Astrocyte (in vitro differentiated cells and primary cell): ENCODE results near the gene MED15. TPM values are rescaled to one million over a fixed set of nuclear protein-coding genes. Genes with fewer than 3 reads are reported as not detected.

Experiments
- DNase-seq: peaks from one replicate; pipeline ENCODE4 v3.0.0-alpha.2; 2010; ENCODE audit warnings: low read depth
- FAIRE-seq: peaks from 2 replicates; lab custom pipeline; 2011; peaks lifted over from hg19 to GRCh38; lab: Jason Lieb, UNC
- H2AFZ ChIP-seq: 2 replicates; pipeline ENCODE4 v1.6.0; 2012; ENCODE audit warnings: low read depth, low read length, inconsistent platforms
- H3K27ac ChIP-seq: 2 replicates; pipeline ENCODE4 v1.5.1; 2011; ENCODE audit warnings: low read depth, low read length, inconsistent platforms
- H3K27me3 ChIP-seq: 2 replicates; pipeline ENCODE4 v1.6.0; 2011; ENCODE audit warnings: low read length, inconsistent platforms; ENCODE audit not compliant: insufficient read depth
- H3K36me3 ChIP-seq: 2 replicates; pipeline ENCODE4 v1.5.1; 2011; ENCODE audit warnings: low read length, inconsistent platforms; ENCODE audit not compliant: insufficient read depth
- H3K4me1 ChIP-seq: 2 replicates; pipeline ENCODE4 v1.5.1; 2011; ENCODE audit warnings: low read length, inconsistent platforms; ENCODE audit not compliant: insufficient read depth
- H3K4me2 ChIP-seq: 2 replicates; pipeline ENCODE4 v1.6.0; 2012; ENCODE audit warnings: low read length, inconsistent platforms
- H3K4me3 ChIP-seq: 2 replicates; pipeline ENCODE4 v1.5.1; 2011; ENCODE audit warnings: low read depth, mild to moderate bottlenecking, low read length, inconsistent platforms; ENCODE audit not compliant: insufficient read depth
- H3K79me2 ChIP-seq: 2 replicates; pipeline ENCODE4 v1.6.0; 2012; ENCODE audit warnings: mild to moderate bottlenecking, low read length, inconsistent platforms; ENCODE audit not compliant: insufficient read depth
- H3K9ac ChIP-seq: 2 replicates; pipeline ENCODE4 v1.6.0; 2012; ENCODE audit warnings: mild to moderate bottlenecking, low read length, inconsistent platforms
- H3K9me3 ChIP-seq: 2 replicates; pipeline ENCODE4 v1.5.1; 2012; ENCODE audit warnings: low read depth, mild to moderate bottlenecking, low read length, inconsistent platforms; ENCODE audit not compliant: insufficient read depth
- H4K20me1 ChIP-seq: 2 replicates; pipeline ENCODE4 v1.6.0; 2012; ENCODE audit warnings: low read length, inconsistent platforms; ENCODE audit not compliant: insufficient read depth
- H3K27ac Mint-ChIP-seq: one replicate; pipeline ENCODE4 v1.8.0; 2021; ENCODE audit warnings: mild to moderate bottlenecking, mixed read lengths; ENCODE audit not compliant: unreplicated experiment
- H3K27me3 Mint-ChIP-seq: one replicate; pipeline ENCODE4 v1.8.0; 2021; ENCODE audit warnings: low read depth, mixed read lengths; ENCODE audit not compliant: unreplicated experiment
- H3K36me3 Mint-ChIP-seq: one replicate; pipeline ENCODE4 v1.8.0; 2021; ENCODE audit warnings: low read depth, mixed read lengths; ENCODE audit not compliant: unreplicated experiment
- H3K4me1 Mint-ChIP-seq: one replicate; pipeline ENCODE4 v1.8.0; 2021; ENCODE audit warnings: low read depth, mixed read lengths; ENCODE audit not compliant: unreplicated experiment
- H3K4me3 Mint-ChIP-seq: one replicate; pipeline ENCODE4 v1.8.0; 2021; ENCODE audit warnings: mild to moderate bottlenecking, moderate library complexity, mixed read lengths; ENCODE audit not compliant: unreplicated experiment
- H3K9me3 Mint-ChIP-seq: one replicate; pipeline ENCODE4 v1.8.0; 2021; ENCODE audit warnings: mild to moderate bottlenecking, mixed read lengths; ENCODE audit not compliant: unreplicated experiment
- EZH2 ChIP-seq: IDR thresholded peaks from 2 replicates; pipeline ENCODE4 v1.6.1; 2012; ENCODE audit warnings: mild to moderate bottlenecking, low read length, inconsistent platforms; ENCODE audit not compliant: insufficient read depth
- total RNA-seq: library from RNA; stranded (reverse); gene quantifications from 2 replicates; pipeline ENCODE4 v1.2.1, GENCODE V29; 2021
- TF ChIP-seq, protein P1 (sequence below): IDR thresholded peaks from 2 replicates; pipeline ENCODE4 v1.5.1; 2011; ENCODE audit warnings: low read depth, mild to moderate bottlenecking, inconsistent platforms, low read length, moderate library complexity; ENCODE audit not compliant: insufficient read depth

The MED15 gene
- total RNA-seq, 1 donor from 2014 or later, result 153 TPM

DNA sequence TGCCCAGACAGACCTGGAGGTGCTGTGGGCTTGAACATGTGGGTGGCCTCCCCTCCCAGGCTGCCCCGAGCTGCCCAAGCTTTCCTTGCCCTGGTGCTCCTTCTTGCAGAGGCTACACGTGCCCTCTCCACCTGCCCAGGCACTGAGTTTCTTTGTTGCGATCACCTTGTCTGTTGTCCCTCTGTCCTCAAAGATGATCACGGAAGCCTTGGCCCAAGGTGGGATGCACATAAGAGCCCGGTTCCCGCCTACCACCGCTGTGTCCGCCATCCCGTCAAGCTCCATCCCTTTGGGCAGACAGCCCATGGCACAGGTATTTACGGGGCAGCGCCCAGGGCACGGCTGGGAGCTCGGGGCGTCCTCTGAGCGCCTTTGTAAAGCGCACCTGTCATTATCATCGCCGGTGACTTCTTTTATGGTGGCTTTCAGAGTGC lies 67.5 kb downstream of the MED15 start:
- Histone ChIP-seq H3K4me1 (peaks cover 9% of the 10 kb centered on the region), H3K27me3 (no peaks in the 10 kb centered on the region), H3K27ac (no peak overlapping the region), H3K4me3 (no peak overlapping the region), H3K79me2 (peaks cover 82% of the 10 kb centered on the region), H2AFZ (no peak overlapping the region), H3K9ac (no peak overlapping the region), H4K20me1 (peaks cover 94% of the 10 kb centered on the region), H3K4me2 (no peak overlapping the region), H3K9me3 (no peaks in the 10 kb centered on the region), H3K36me3 (peaks cover 77% of the 10 kb centered on the region)
- no peaks in the 10 kb centered on the region for H3K27me3 Mint-ChIP-seq
- peaks cover 9% of the 10 kb centered on the region for H3K4me1 Mint-ChIP-seq
- no peak for DNase-seq
- FAIRE-seq, result no peak
- no peaks in the 10 kb centered on the region for H3K9me3 Mint-ChIP-seq
- TF ChIP-seq, protein P1, sequence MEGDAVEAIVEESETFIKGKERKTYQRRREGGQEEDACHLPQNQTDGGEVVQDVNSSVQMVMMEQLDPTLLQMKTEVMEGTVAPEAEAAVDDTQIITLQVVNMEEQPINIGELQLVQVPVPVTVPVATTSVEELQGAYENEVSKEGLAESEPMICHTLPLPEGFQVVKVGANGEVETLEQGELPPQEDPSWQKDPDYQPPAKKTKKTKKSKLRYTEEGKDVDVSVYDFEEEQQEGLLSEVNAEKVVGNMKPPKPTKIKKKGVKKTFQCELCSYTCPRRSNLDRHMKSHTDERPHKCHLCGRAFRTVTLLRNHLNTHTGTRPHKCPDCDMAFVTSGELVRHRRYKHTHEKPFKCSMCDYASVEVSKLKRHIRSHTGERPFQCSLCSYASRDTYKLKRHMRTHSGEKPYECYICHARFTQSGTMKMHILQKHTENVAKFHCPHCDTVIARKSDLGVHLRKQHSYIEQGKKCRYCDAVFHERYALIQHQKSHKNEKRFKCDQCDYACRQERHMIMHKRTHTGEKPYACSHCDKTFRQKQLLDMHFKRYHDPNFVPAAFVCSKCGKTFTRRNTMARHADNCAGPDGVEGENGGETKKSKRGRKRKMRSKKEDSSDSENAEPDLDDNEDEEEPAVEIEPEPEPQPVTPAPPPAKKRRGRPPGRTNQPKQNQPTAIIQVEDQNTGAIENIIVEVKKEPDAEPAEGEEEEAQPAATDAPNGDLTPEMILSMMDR, result no peak
- no peak for TF ChIP-seq EZH2
- H3K27ac Mint-ChIP-seq, result no peak overlapping the region
- H3K4me3 Mint-ChIP-seq, result no peak overlapping the region
- H3K36me3 Mint-ChIP-seq, result peaks cover 22% of the 10 kb centered on the region

DNA sequence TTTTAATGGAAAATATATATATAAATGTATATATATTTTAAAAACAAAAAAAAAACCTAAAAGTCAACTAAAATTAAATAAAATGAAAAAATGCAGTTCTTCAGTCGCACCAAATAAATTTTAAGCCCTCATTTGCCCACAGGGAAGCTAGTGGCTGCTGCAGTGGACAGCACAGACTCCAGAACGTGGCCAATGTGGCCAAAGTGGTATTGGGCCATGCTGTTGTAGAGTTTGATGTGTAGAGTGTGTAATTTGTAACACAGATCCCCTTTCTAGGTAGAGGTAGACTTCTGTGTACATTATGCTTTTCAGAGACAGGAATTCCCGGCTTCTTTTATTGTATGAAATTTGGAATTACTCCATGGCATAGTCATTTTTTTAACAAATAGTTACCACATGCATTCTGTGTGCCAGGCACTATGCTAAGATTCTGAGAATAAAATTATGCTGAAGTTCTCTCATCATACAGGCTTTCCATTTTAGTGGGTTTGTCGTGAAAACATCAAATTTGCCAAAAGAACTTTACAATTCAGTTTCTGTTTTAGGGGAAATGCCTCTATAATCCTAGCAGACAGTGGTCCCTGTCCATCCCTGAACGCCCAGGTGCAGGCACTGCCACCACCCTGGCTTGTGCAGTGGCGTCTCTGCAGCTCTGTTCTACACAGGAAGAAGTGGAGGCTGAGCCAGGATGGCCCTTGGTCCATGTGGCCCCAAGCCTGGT lies 68.5 kb downstream of the MED15 start:
- H3K4me3 ChIP-seq, result no peak overlapping the region
- no peak overlapping the region for H3K27ac ChIP-seq
- H3K27me3 ChIP-seq, result no peaks in the 10 kb centered on the region
- H3K9me3 ChIP-seq, result no peaks in the 10 kb centered on the region
- H3K4me1 Mint-ChIP-seq, result peaks cover 10% of the 10 kb centered on the region
- peaks cover 90% of the 10 kb centered on the region for H3K79me2 ChIP-seq
- no peak overlapping the region for H3K9ac ChIP-seq
- no peaks in the 10 kb centered on the region for H3K27me3 Mint-ChIP-seq
- peaks cover 2% of the 10 kb centered on the region for H3K4me1 ChIP-seq
- H3K9me3 Mint-ChIP-seq, result no peaks in the 10 kb centered on the region
- peaks cover 81% of the 10 kb centered on the region for H3K36me3 ChIP-seq
- DNase-seq (no peak), FAIRE-seq (no peak)
- TF ChIP-seq, protein P1, result no peak
- TF ChIP-seq EZH2, result no peak
- no peak overlapping the region for H3K27ac Mint-ChIP-seq
- H2AFZ ChIP-seq, result no peak overlapping the region
- H3K4me3 Mint-ChIP-seq, result no peak overlapping the region
- peaks cover 96% of the 10 kb centered on the region for H4K20me1 ChIP-seq
- H3K4me2 ChIP-seq, result no peak overlapping the region
- peaks cover 27% of the 10 kb centered on the region for H3K36me3 Mint-ChIP-seq

DNA sequence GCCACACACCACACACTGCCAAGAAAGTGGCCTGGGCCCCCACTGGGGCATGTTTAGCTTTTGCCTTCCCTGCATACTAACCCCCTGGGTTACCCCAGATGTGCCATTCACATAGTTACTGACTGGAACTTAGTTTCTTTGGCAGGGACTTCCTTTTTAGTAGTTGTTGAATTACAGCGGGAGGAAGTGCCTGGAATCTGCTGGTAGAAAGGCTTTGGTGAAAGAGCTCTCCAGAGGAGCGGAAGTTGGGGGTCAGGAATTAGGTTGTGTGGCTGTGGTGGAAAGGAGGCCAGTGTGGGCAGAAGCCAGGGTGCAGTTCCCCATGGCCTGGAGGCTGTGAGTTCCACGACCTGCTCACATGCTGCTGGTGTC lies 69.0 kb downstream of the MED15 start:
- H3K36me3 Mint-ChIP-seq, result peaks cover 27% of the 10 kb centered on the region
- H3K4me1 Mint-ChIP-seq, result peaks cover 10% of the 10 kb centered on the region
- H3K27me3 Mint-ChIP-seq, result no peaks in the 10 kb centered on the region
- H3K4me3 Mint-ChIP-seq, result no peak overlapping the region
- Histone ChIP-seq H4K20me1 (peaks cover 96% of the 10 kb centered on the region), H3K9ac (no peak overlapping the region), H3K79me2 (peaks cover 89% of the 10 kb centered on the region), H3K27ac (no peak overlapping the region), H3K9me3 (no peaks in the 10 kb centered on the region), H3K4me3 (no peak overlapping the region), H3K4me1 (no peaks in the 10 kb centered on the region), H3K36me3 (peaks cover 75% of the 10 kb centered on the region), H3K27me3 (no peaks in the 10 kb centered on the region), H3K4me2 (no peak overlapping the region), H2AFZ (no peak overlapping the region)
- no peaks in the 10 kb centered on the region for H3K9me3 Mint-ChIP-seq
- TF ChIP-seq, protein P1, result no peak
- TF ChIP-seq EZH2, result no peak
- FAIRE-seq (no peak), DNase-seq (no peak)
- no peak overlapping the region for H3K27ac Mint-ChIP-seq
